Measurements from ENCODE around the gene PACSIN1.

Gene PACSIN1

DNA sequence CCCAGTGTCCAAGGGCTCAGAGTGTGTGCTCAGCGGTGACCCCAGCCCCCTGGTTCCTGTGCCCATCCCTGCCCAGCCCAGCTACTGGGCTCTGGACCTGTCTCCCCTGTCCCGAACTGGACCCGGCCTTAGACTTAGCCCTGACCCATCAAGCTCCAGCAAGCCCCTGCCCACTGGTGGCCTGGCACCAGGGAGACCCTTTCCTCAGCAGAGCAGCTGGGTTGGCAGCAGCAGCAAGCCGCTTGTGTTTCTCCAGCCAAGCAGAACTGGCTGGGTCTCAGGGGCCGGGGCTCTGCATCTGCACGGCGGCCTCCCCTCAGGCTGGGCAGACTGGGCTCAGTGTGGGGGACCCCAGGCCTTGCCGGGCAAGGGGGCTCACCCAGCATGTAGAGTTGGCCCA, 89.5 kb downstream of the PACSIN1 start:
- Histone ChIP-seq H3K36me3 (ENCODE audit: insufficient read depth, low read depth, low read length) (no peaks in the 10 kb centered on the region), H3K9me3 (ENCODE audit: insufficient read depth, low read depth, low read length) (no peaks in the 10 kb centered on the region), H3K27ac (ENCODE audit: low read length) (no peak overlapping the region), H3K27me3 (ENCODE audit: insufficient read depth, low read length) (no peaks in the 10 kb centered on the region), H3K9ac (ENCODE audit: low read depth, low read length) (no peak overlapping the region), H3K4me3 (ENCODE audit: low read length) (no peak overlapping the region), H3K4me1 (ENCODE audit: insufficient read depth, low read length) (no peaks in the 10 kb centered on the region; the same call in 1 of the 2 replicates)

GRCh38 chr6:34556031-34556471, 90.2 kb downstream of the PACSIN1 start, which contains the start of gene SPDEF:
Gene SPDEF (minus strand): TSS chr6:34556329. CDS start chr6:34544455, 11,874 bp downstream.
- H3K4me3 ChIP-seq (ENCODE audit: low read length), result no peak within 1 kb of the TSS
- H3K27ac ChIP-seq (ENCODE audit: low read length), result no peak within 1 kb of the TSS

DNA sequence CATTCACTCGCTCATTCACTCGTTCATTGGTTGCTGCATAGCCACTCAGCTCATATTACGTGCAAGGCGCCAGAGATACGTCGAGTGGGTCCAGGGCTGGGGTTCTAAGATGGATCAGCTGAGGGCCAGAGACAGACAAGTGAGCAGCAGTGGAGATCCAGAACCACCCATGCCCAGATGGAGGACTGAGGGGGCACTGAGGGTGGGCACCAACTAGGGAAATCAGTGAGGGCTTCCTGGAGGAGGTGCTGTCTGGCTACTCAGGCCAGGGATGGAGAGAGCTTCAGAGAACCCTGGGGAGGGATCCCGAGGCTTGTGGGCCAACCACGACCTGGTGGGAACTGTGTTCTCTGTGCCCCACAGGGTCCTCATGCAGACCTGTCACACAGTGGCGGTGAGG, 90.6 kb downstream of the PACSIN1 start:
- Histone ChIP-seq H3K27ac (ENCODE audit: low read length) (no peak overlapping the region), H3K9me3 (ENCODE audit: insufficient read depth, low read depth, low read length) (no peaks in the 10 kb centered on the region), H3K36me3 (ENCODE audit: insufficient read depth, low read depth, low read length) (no peaks in the 10 kb centered on the region), H3K4me1 (ENCODE audit: insufficient read depth, low read length) (no peaks in the 10 kb centered on the region; the same call in 1 of the 2 replicates), H3K9ac (ENCODE audit: low read depth, low read length) (no peak overlapping the region), H3K27me3 (ENCODE audit: insufficient read depth, low read length) (no peaks in the 10 kb centered on the region), H3K4me3 (ENCODE audit: low read length) (no peak overlapping the region)

More at GRCh38 chr6:34556031-34556471, 90.2 kb downstream of the PACSIN1 start, which contains the start of gene SPDEF:
- H3K9me3 ChIP-seq (ENCODE audit: insufficient read depth, low read depth, low read length), result no peaks in the 10 kb centered on the region
- H3K36me3 ChIP-seq (ENCODE audit: insufficient read depth, low read depth, low read length), result no peaks in the 10 kb centered on the region
- H3K27me3 ChIP-seq (ENCODE audit: insufficient read depth, low read length), result no peaks in the 10 kb centered on the region
- no peaks in the 10 kb centered on the region; the same call in 1 of the 2 replicates for H3K4me1 ChIP-seq (ENCODE audit: insufficient read depth, low read length)
- no peak within 1 kb of the TSS for H3K9ac ChIP-seq (ENCODE audit: low read depth, low read length)

GRCh38 chr6:34557228-34557627, 91.4 kb downstream of the PACSIN1 start:
- Histone ChIP-seq H3K36me3 (ENCODE audit: insufficient read depth, low read depth, low read length) (no peaks in the 10 kb centered on the region), H3K27me3 (ENCODE audit: insufficient read depth, low read length) (no peaks in the 10 kb centered on the region), H3K4me3 (ENCODE audit: low read length) (no peak overlapping the region), H3K9me3 (ENCODE audit: insufficient read depth, low read depth, low read length) (no peaks in the 10 kb centered on the region), H3K4me1 (ENCODE audit: insufficient read depth, low read length) (no peaks in the 10 kb centered on the region; the same call in 1 of the 2 replicates), H3K9ac (ENCODE audit: low read depth, low read length) (no peak overlapping the region), H3K27ac (ENCODE audit: low read length) (no peak overlapping the region)

DNA sequence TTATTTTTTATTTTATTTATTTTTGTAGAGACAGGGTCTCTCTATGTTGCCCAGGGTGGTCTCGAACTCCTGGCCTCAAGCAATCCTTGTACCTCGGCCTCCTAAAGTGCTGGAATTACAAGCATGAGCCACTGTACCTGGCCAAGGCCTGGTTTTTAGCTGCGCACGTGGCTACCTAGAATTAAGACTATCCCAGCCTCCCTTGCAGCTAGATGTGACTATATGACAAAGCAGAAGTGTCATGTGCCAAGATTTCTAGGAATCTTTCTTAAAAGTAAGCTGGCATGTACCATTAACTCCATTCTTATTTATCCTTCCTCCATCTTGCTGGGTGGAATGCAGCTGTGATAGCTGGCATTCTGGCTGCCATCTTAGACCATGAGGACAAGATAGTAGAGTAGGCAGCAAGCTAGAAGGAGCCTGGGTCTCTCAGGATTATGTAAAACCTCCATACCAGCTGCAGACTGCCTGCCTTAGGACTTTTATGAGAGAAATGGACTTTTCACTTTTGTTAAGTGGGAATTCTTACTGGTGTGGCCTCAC, 92.4 kb downstream of the PACSIN1 start:
- Histone ChIP-seq H3K36me3 (ENCODE audit: insufficient read depth, low read depth, low read length) (no peaks in the 10 kb centered on the region), H3K9ac (ENCODE audit: low read depth, low read length) (no peak overlapping the region), H3K27me3 (ENCODE audit: insufficient read depth, low read length) (no peaks in the 10 kb centered on the region), H3K4me1 (ENCODE audit: insufficient read depth, low read length) (no peaks in the 10 kb centered on the region; the same call in 1 of the 2 replicates), H3K27ac (ENCODE audit: low read length) (no peak overlapping the region), H3K9me3 (ENCODE audit: insufficient read depth, low read depth, low read length) (no peaks in the 10 kb centered on the region), H3K4me3 (ENCODE audit: low read length) (no peak overlapping the region)

GRCh38 chr6:34559651-34560365, 93.9 kb downstream of the PACSIN1 start:
- Histone ChIP-seq H3K9me3 (ENCODE audit: insufficient read depth, low read depth, low read length) (no peaks in the 10 kb centered on the region), H3K27me3 (ENCODE audit: insufficient read depth, low read length) (no peaks in the 10 kb centered on the region), H3K4me3 (ENCODE audit: low read length) (no peak overlapping the region), H3K36me3 (ENCODE audit: insufficient read depth, low read depth, low read length) (no peaks in the 10 kb centered on the region), H3K4me1 (ENCODE audit: insufficient read depth, low read length) (no peaks in the 10 kb centered on the region; the same call in 1 of the 2 replicates), H3K27ac (ENCODE audit: low read length) (no peak overlapping the region), H3K9ac (ENCODE audit: low read depth, low read length) (no peak overlapping the region)

DNA sequence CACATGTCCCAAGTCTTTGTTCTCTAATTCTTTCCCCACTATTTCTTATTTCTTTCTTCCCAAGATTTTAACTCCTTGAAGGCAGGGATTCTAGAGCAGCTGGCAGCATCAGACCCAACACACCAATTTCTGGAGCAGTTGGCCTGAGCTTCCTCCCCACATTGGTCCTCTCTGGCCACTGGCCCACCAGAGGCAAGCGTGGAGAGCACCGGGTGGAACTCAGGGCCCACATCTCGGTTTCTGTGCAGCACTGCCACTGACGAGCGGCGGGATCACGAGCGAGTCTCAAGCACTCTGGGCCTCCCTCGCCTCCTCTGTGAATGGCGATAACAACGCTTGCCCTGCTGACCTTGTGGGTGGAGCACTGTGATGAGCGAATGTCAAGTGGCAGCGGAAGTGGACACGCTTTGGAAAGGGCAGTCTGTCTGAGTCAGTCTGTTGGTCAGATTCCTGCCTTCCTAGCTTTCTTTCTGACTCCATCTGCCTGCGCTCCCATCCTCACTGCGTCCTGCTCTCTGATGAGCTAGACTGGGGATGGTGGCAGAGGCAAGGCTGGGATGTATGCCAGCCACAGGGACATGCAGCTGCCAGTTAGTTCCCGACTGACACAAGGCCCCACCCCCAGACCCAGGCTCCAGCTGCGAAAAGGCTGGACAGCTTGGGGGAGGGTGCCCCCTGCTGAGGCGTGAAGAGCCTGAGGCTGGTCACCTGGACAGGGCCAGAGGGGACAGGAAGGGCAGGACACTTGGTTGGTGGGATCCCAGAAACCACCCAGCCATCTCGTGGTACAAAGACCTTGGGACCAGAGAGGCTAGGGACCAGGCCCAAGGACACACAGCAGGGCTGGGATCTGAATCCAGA, 94.7 kb downstream of the PACSIN1 start:
- Histone ChIP-seq H3K27ac (ENCODE audit: low read length) (no peak overlapping the region), H3K4me3 (ENCODE audit: low read length) (no peak overlapping the region)

GRCh38 chr6:34561227-34561530, 95.3 kb downstream of the PACSIN1 start:
- Histone ChIP-seq H3K9me3 (ENCODE audit: insufficient read depth, low read depth, low read length) (no peaks in the 10 kb centered on the region), H3K27me3 (ENCODE audit: insufficient read depth, low read length) (no peaks in the 10 kb centered on the region), H3K27ac (ENCODE audit: low read length) (no peak overlapping the region), H3K4me3 (ENCODE audit: low read length) (no peak overlapping the region), H3K36me3 (ENCODE audit: insufficient read depth, low read depth, low read length) (no peaks in the 10 kb centered on the region), H3K4me1 (ENCODE audit: insufficient read depth, low read length) (no peaks in the 10 kb centered on the region; the same call in 1 of the 2 replicates), H3K9ac (ENCODE audit: low read depth, low read length) (no peak overlapping the region)

More for the DNA sequence above, 94.7 kb downstream of the PACSIN1 start:
- Histone ChIP-seq H3K9me3 (ENCODE audit: insufficient read depth, low read depth, low read length) (no peaks in the 10 kb centered on the region), H3K27me3 (ENCODE audit: insufficient read depth, low read length) (no peaks in the 10 kb centered on the region), H3K9ac (ENCODE audit: low read depth, low read length) (no peak overlapping the region), H3K4me1 (ENCODE audit: insufficient read depth, low read length) (no peaks in the 10 kb centered on the region; the same call in 1 of the 2 replicates), H3K36me3 (ENCODE audit: insufficient read depth, low read depth, low read length) (no peaks in the 10 kb centered on the region)

DNA sequence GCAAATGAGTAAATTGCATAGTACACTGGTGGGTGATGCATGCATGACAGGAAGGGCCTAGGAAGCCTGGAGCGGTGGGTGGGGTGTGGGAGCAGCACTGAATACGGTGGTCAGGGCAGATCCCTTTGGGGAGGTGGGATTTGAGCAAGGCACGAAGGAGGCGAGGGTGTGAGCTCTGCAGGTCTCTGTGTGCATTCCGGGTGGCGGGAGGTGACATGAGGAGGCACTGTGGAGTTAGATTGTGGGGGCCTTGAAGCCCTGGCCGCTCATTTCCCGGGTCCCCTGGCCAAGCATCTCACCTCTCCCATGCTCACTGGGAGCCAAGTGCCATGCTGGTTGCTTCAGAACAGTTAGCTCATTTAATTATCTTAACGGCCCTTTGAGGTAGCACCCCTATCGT, 96.5 kb downstream of the PACSIN1 start:
- Histone ChIP-seq H3K9me3 (ENCODE audit: insufficient read depth, low read depth, low read length) (no peaks in the 10 kb centered on the region), H3K27ac (ENCODE audit: low read length) (no peak overlapping the region), H3K4me1 (ENCODE audit: insufficient read depth, low read length) (no peaks in the 10 kb centered on the region; the same call in 1 of the 2 replicates), H3K4me3 (ENCODE audit: low read length) (no peak overlapping the region), H3K9ac (ENCODE audit: low read depth, low read length) (no peak overlapping the region), H3K36me3 (ENCODE audit: insufficient read depth, low read depth, low read length) (no peaks in the 10 kb centered on the region), H3K27me3 (ENCODE audit: insufficient read depth, low read length) (no peaks in the 10 kb centered on the region)

GRCh38 chr6:34562861-34563512, 97.1 kb downstream of the PACSIN1 start:
- no peaks in the 10 kb centered on the region for H3K27me3 ChIP-seq (ENCODE audit: insufficient read depth, low read length)
- H3K9me3 ChIP-seq (ENCODE audit: insufficient read depth, low read depth, low read length), result no peaks in the 10 kb centered on the region
- no peak overlapping the region for H3K4me3 ChIP-seq (ENCODE audit: low read length)
- H3K36me3 ChIP-seq (ENCODE audit: insufficient read depth, low read depth, low read length), result no peaks in the 10 kb centered on the region
- H3K9ac ChIP-seq (ENCODE audit: low read depth, low read length), result no peak overlapping the region
- H3K4me1 ChIP-seq (ENCODE audit: insufficient read depth, low read length), result no peaks in the 10 kb centered on the region; the same call in 1 of the 2 replicates
- H3K27ac ChIP-seq (ENCODE audit: low read length), result no peak overlapping the region

DNA sequence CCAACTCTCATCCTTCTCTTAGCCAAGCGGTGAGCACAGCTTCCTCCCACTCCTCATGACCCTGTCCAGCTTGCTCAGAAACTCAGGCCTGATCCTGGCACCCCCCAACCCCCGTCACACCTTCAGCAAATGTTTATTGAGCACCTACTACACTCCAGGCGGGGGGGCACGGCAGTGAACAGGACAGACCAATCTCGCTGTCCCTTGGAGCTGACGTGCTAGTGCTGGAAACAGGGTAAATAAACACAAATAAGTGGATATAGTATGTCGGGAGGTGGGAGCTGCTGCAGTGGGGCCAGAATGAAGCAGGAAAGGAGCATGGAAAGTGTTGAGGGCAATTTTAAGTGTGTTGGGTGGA, 97.6 kb downstream of the PACSIN1 start:
- Histone ChIP-seq H3K36me3 (ENCODE audit: insufficient read depth, low read depth, low read length) (no peaks in the 10 kb centered on the region), H3K9me3 (ENCODE audit: insufficient read depth, low read depth, low read length) (no peaks in the 10 kb centered on the region), H3K27me3 (ENCODE audit: insufficient read depth, low read length) (no peaks in the 10 kb centered on the region), H3K4me1 (ENCODE audit: insufficient read depth, low read length) (no peaks in the 10 kb centered on the region; the same call in 1 of the 2 replicates), H3K27ac (ENCODE audit: low read length) (no peak overlapping the region), H3K4me3 (ENCODE audit: low read length) (no peak overlapping the region), H3K9ac (ENCODE audit: low read depth, low read length) (no peak overlapping the region)

Data from iPS-20b (cell line).